ENCODE data around the gene AAGAB.

Gene AAGAB

GRCh38 chr15:67193223-67193990, 61.1 kb downstream of the AAGAB start:
- DNase-seq (ENCODE audit: extremely low read depth, insufficient read length) = no peak
- TF ChIP-seq CTCF (IDR thresholded peaks at IDR 0.05; ENCODE audit: insufficient read depth, low read length, poor library complexity, severe bottlenecking) = no peak
- Histone ChIP-seq H3K4me3 (replicated peaks; ENCODE audit: low read depth, low read length) (no peak overlapping the region), H3K36me3 (ENCODE audit: control insufficient read depth, insufficient read depth, low read length) (peaks cover 11% of the 10 kb centered on the region), H3K27me3 (replicated peaks; ENCODE audit: control insufficient read depth, insufficient read depth, low read length) (no peaks in the 10 kb centered on the region)

GRCh38 chr15:67192185-67192820, 62.2 kb downstream of the AAGAB start:
- TF ChIP-seq CTCF (IDR thresholded peaks at IDR 0.05; ENCODE audit: insufficient read depth, low read length, poor library complexity, severe bottlenecking) = no peak
- Histone ChIP-seq H3K36me3 (ENCODE audit: control insufficient read depth, insufficient read depth, low read length) (peaks cover 16% of the 10 kb centered on the region), H3K4me3 (replicated peaks; ENCODE audit: low read depth, low read length) (no peak overlapping the region), H3K27me3 (replicated peaks; ENCODE audit: control insufficient read depth, insufficient read depth, low read length) (no peaks in the 10 kb centered on the region)
- DNase-seq (ENCODE audit: extremely low read depth, insufficient read length) = no peak

- no peak for TF ChIP-seq CTCF (IDR thresholded peaks at IDR 0.05; ENCODE audit: insufficient read depth, low read length, poor library complexity, severe bottlenecking)
- Histone ChIP-seq H3K27me3 (replicated peaks; ENCODE audit: control insufficient read depth, insufficient read depth, low read length) (no peaks in the 10 kb centered on the region), H3K36me3 (ENCODE audit: control insufficient read depth, insufficient read depth, low read length) (peaks cover 16% of the 10 kb centered on the region), H3K4me3 (replicated peaks; ENCODE audit: low read depth, low read length) (no peak overlapping the region)
- DNase-seq (ENCODE audit: extremely low read depth, insufficient read length) = no peak
These were observed 63.6 kb downstream of the AAGAB start for GRCh38 chr15:67190813-67191212.

- no peak for DNase-seq (ENCODE audit: extremely low read depth, insufficient read length)
- Histone ChIP-seq H3K4me3 (replicated peaks; ENCODE audit: low read depth, low read length) (no peak overlapping the region), H3K36me3 (ENCODE audit: control insufficient read depth, insufficient read depth, low read length) (peaks cover 16% of the 10 kb centered on the region), H3K27me3 (replicated peaks; ENCODE audit: control insufficient read depth, insufficient read depth, low read length) (no peaks in the 10 kb centered on the region)
- TF ChIP-seq CTCF (IDR thresholded peaks at IDR 0.05; ENCODE audit: insufficient read depth, low read length, poor library complexity, severe bottlenecking) = no peak
These were observed 64.1 kb downstream of the AAGAB start for GRCh38 chr15:67190326-67190725.

GRCh38 chr15:67189326-67190051, 65.0 kb downstream of the AAGAB start:
- no peak for DNase-seq (ENCODE audit: extremely low read depth, insufficient read length)
- H3K4me3 ChIP-seq (replicated peaks; ENCODE audit: low read depth, low read length) = no peak overlapping the region
- TF ChIP-seq CTCF (IDR thresholded peaks at IDR 0.05; ENCODE audit: insufficient read depth, low read length, poor library complexity, severe bottlenecking) = no peak
- no peaks in the 10 kb centered on the region for H3K27me3 ChIP-seq (replicated peaks; ENCODE audit: control insufficient read depth, insufficient read depth, low read length)
- peaks cover 15% of the 10 kb centered on the region for H3K36me3 ChIP-seq (ENCODE audit: control insufficient read depth, insufficient read depth, low read length)
